HG03025 (cell line): ENCODE data around the gene PAXX.

ENCODE experiments used
- ATAC-seq: cut with Tn5 transposase; IDR thresholded peaks from one replicate; pipeline ENCODE4 v1.9.1; 2021; ENCODE audit warnings: mild to moderate bottlenecking, moderate library complexity; ENCODE audit not compliant: unreplicated experiment, low FRiP score

PAXX gene

DNA sequence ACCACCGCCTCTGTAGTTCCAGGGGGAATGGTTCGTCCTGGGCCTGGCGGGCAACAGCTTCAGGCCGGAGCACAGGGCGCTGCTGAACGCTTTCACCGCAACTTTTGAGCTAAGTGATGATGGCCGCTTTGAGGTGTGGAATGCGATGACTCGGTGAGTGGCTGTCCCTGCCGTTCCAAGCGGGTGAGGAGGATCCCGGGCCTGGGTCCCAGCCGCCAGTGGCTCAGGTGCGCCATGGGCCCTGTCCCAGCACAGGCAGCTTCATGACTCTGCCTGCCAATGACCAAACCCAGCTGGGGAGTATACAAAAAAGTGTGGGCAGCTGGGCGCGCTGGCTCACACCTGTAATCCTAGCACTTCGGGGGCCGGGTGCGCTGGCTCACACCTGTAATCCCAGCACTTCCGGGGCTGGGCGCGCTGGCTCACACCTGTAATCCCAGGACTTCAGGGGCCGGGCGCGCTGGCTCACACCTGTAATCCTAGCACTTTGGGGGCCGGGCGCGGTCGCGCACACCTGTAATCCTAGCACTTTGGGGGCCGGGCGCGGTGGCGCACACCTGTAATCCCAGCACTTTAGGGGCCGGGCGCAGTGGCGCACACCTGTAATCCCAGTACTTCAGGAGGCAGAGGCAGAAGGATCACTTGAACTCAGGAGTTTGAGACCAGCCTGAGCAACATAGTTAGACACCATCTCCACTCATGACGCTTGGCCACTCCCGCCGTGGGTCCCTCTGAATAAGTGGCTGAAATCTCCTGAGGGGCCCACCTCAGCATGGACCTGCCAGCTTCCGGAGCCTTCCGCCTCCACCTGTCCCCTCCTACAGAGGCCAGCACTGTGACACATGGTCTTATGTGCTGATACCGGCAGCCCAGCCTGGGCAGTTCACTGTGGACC lies 39.1 kb upstream of the PAXX start:
- ATAC-seq: no peak

DNA sequence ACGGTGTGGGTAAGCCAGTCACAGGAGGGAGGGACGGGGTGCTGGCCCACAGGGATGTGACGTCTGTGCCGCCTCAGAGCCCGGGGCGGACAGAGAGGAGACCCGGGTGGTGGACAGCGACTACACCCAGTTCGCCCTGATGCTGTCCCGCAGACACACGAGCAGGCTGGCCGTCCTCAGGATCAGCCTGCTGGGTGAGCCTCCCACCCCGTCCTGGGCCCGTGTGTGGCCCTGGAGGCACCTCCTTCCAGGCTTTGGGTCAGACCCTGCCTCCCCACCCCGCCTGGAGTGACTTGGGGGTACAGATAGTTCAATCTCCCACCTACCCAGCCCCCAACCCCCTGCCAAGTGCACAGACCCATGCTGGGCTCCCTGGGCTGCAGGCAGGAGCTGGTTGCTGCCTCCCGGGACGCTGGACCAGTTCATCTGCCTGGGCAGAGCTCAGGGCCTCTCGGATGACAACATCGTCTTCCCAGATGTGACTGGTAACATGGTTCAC lies 38.4 kb upstream of the PAXX start:
- no peak for ATAC-seq

DNA sequence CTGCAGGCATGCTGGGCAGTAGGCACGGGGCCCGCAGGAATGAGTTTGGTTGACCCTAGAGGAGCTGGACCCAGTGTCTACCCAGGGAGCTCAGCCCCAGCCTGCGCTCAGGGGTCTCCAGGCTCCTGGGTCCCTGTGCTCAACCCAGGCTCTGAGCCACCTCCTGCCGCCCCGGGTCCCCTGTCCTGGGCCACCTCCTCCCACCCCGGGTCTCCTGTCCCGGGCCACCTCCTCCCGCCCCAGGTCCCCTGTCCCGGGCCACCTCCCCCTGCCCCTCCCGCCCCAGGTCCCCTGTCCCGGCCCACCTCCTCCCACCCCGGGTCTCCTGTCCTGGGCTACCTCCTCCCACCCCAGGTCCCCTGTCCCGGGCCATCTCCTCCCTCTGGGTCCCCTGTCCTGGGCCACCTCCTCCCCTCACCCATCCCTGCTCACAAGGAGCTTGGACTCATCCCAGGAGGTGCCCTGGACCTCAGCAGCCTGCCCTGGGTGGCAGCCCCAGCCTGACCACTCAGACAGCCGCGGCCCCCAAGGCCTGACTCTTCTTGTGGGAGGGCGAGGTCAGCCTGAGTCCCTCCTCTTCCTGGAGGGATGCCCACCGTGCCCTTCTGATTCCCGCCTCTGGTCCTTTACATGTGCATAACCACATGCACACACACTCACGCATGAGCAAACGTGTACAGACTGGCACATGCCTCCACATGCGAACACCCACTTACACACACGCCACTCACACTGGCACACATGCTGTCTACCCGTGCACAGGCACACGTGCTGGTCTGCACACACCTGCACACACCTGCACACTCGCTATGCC lies 37.7 kb upstream of the PAXX start:
- no peak for ATAC-seq

DNA sequence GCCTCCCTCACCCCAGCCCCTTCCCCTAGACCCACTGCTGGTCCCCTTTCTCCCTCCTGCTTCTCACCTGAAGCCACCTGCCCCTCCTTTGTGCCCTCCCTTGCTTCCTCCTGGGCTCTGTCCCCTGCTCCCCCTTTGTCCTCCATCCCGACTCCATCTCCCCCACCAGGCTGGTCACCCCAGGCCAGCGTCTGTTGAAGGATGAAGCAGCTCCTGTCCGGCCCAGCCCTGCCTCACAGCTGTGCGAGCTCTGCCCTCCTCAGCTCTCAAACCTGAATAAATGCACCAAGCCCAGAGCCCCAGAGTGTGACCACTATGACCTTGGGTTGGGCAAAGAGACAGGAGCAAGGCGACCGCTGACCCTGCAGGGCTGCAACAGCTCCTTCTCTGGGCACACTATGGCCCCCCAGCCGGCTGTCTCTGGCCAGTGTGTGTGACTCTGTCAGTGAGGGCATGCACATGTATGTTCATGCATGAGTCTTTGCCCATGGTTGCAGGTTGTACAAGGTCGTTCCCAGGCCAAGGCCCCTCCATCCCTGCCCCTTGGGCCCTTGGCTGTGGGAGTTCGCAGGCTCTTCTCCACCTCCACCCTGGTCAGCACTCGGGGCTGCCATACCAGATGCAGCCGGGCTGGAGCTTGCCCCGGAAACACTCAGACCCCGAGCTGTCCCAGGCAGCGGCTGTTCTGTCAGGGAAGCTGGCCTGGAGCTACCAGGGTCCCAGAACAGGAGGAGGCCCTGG lies 36.9 kb upstream of the PAXX start:
- ATAC-seq: no peak

DNA sequence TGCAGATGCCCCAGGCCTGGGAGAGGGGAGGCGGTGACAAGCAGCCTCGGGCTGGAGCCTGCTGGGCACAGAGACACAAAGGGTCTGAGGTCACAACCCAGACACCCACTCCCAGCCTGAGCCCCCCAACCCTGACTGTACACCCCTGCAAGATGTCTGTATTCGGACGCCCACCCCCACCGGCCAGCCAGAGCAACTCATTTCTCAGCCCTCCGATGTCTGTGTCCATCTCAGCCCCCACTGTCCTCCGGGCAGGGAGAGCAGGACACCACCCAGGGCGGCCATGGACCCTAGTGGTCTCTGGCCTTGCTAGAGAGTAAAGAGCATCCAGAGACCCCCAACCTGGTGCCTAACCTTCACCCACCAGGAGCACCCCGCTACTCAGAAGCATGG lies 36.3 kb upstream of the PAXX start:
- no peak for ATAC-seq

DNA sequence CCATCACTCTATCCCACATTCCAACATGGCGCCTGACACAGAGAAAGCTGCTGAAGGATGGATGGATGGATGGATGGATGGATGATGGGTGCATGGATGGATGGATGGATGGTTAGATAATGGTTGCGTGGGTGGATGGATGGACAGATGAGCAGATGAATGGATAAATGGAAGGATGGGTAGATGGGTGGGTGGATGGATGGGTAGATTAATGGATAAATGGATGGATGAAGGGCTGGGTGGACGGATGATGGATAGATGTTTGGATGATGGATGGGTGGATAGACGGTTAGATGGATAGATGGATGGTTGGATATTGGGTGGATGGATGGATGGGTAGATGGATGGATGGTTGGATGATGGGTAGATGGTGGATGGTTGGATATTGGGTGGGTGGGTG lies 35.6 kb upstream of the PAXX start:
- ATAC-seq: no peak

DNA sequence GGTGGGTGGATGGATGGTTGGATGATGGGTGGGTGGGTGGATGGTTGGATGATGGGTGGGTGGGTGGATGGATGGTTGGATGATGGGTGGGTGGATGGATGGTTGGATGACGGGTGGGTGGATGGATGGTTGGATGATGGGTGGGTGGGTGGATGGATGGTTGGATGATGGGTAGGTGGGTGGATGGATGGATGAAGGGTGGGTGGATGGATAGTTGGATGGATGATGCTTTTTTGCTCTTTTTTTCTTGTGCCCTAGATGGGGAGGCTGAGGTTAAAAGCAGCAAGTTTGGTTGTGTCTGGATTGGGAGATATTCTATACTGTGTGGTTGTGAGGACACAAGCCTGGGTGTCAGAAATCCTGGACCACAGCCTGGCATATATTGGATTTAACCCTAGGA lies 34.8 kb upstream of the PAXX start:
- no peak for ATAC-seq

DNA sequence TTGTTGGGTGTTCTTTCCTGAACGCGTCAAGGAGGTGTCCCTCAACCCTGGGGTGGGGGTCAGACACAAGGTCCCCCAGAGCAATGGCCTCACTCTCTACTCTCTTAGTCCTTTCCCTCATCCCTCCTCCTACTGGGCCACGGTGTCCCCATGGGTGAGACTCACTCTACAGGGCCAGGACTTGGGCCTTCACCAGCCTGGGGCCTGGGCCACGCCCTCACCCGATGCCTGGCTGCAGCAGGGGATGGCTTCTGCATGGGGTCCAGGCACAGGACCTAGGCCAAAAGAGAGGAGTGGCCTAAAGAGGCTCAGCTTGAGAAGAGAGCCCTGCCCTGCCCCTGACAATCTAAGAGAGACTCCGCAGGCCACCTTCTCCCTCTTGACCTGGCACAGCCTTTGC lies 34.3 kb upstream of the PAXX start:
- ATAC-seq: no peak

DNA sequence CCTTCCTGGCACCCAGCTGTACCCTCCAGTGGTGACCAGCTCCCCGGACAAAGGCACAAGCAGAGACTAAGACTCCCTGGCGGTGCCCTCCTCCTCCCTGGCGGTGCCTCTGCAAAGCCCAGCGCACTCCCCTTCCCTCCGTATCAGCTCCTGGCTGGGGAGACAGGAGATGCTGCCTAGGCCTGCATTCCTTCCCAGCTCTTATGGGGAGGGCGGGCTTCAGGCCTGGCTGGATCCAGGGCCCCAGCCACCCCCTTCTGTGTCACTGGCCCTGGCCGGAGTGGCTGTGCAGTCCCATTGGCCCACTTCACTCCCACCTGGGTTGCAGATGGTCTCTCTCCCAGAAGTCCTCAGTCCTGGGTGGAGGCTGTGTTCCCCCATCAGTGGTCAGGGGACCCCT lies 33.7 kb upstream of the PAXX start:
- ATAC-seq: no peak

DNA sequence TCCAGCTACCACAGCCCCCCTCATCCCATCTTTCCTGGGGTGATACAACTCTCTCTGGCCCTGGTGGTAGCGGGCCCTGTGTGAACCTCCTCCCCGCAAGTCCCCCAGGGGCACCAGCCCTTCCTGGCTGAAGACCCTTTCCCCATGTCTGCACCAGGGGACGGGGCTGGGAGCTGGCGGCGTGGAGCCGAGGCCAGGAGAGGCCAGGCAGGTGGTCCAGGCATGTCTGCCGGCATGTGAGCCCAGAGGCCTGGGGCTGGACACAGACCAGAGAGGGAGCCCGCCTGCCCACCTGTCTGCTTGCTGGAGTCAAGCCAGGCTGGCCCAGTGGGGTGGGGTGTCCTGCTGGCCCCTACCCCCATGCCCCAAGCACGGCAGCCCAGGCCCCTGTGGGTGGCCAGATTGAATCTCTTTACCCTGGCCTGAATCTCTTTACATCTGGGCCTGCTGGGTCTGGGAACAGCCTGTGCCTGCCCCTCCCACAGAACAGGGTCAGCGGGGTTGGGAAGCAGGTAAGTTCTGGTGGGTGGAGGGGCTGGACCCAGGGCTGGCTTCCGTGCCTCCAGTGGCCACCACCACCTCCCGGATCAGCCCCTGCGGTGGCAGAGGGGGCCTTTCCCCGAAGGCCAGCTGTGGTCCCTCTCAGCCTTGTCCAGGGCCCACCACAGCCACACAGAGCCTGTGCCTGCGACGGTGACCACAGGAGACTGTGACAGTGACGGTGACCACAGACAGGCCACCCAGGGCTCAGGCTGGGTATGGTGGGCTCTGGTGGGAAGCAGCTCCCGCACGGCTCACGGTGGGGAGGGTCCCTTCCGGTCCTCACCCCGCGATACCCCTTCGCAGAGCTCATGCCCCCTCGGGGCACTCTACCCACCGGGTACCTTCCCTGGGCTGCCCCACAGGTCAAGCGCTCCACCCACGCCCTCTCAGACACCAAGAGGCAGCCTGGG lies 33.0 kb upstream of the PAXX start:
- no peak for ATAC-seq

DNA sequence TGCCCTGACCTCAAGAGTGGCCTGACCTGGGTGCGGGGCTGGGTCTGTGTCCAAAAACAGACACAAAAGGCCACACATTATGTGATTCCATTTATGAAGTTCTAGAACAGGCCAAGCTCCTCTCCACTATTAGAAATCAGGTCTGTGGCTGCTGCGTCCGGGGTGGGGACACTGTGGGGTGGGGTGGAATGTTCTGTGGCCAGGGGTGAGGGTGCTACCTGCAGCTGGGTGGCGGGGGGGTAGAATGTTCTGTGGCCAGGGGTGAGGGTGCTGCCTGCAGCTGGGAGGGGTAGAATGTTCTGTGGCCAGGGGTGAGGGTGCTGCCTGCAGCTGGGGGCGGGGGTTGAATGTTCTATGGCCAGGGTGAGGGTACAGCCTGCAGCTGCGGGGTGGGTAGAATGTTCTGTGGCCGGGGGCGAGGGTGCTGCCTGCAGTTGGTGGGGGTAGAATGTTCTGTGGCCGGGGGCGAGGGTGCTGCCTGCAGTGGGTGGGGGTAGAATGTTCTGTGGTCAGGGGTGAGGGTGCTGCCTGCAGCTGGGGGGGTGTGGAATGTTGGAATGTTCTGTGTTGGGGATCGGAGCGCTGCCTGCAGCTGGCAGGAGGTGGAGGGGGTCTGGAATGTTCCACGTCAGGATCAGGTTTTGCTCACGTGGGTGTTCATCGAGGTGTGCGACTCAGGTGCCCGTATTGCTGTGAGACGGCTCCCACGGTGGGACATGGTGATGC lies 31.8 kb upstream of the PAXX start:
- ATAC-seq: no peak

DNA sequence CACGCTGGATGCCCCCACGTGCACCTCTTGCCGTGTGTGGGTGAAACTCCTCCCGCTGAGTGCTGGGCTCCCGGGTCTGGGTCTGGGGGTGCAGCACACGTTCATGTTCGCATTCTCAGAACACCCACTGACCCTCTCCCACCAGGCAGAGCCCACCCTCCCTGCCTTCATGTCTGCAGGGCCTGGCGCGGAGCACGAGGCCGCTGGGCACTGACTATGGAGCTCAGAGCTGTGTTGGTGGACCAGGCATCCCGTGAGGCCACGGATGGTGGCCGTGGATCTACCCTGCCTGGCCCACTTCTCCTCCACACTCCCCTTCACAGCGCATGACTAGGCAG lies 31.3 kb upstream of the PAXX start:
- no peak for ATAC-seq

DNA sequence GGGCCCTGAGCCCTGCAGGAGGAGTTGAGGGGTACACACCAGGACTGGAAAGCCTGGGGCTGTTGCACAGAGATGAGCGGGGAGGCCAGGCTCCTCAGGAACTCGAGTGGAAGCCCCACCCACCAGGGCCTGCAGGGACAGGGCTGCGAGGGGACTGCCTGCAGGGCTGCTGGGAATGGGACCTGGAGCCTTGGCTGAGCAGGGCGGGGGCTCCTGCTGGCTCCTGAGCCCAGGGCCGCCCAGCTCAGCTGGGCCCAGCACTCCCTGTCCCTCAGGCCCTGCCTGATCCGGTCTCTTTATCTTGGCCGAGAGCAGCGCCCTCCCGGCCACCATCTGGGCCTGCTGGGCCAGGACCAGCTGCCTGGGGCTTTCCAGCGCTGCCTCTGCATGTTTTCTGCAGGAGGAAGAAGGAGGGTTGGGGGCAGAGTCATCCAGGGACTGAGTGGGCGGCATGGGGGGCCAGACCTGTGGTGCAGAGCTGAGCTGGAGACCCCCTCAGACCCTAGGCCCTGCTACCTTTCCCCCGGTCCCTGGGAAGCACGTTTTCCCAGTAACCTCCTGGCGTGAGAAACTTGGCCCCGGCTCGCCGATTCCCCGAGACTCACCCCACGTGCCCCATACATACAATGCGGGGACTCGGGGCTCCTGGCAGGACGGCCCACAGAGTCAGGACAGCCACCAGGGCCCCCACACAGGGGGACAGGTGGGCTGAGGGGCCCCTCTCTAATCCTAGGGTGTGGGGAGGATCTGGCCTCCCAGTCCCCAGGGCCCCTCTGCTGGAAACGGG lies 30.8 kb upstream of the PAXX start:
- ATAC-seq: no peak

DNA sequence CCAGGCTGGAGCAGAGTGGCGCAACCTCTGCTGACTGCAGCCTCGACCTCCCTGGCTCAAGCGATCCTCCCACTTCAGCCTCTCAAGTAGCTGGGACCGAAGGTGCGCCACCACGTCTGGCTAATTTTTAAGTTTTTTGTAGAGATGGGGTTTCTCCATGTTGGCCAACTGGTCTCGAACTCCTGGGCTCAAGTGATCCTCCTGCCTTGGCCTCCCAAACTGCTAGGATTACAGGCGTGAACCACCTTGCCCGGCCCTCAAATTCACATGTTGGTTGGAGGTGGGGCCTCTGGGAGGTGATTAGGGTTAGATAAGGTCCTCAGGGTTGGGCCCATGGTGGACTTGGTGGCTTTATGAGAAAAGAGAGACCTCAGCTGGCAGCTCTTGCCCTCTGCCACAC lies 30.1 kb upstream of the PAXX start:
- ATAC-seq: no peak

DNA sequence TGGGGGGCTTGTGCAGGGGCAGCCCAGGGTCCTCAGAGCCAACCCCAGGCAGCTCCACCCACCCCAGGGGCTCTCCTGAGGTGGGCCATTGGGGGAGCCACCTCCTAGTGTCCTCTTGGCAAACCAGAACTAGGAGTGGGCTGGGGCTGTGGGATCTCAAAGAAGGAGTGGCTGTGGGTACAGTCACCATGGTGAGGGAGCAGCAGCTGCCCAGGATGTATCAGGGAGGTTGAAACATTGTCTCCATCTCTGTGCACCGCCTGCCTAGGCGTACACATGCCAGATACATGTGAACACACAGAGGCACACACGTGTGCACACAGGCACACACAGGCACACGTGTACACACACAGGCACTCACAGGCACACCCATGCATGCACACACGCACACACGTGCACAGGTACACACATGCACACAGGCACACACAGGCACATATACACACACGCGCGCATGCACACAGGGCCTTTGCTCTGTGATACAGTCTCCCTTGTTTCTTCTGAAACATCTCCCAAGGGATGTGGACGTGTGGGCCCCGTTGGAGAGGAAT lies 29.4 kb upstream of the PAXX start:
- ATAC-seq: no peak

DNA sequence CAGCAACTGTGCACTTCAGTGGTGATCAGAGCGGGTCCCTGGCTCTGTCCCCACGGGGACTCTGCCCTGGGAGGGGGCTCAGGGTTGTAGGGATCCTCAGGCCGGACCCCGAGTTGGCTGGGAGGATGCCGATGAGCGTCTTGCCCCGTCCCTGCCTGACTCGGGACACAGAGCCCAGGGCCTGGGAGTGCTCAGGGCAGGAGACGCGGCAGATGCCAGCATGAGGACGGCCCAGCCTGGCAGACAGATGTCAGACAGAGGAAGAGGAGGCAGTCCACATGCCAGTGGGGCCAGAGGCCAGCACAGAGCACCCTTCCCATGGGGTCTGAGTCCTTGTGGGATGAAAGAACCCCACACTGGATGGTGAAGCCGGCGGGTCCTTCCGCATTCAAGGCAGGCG lies 28.9 kb upstream of the PAXX start:
- ATAC-seq: no peak

DNA sequence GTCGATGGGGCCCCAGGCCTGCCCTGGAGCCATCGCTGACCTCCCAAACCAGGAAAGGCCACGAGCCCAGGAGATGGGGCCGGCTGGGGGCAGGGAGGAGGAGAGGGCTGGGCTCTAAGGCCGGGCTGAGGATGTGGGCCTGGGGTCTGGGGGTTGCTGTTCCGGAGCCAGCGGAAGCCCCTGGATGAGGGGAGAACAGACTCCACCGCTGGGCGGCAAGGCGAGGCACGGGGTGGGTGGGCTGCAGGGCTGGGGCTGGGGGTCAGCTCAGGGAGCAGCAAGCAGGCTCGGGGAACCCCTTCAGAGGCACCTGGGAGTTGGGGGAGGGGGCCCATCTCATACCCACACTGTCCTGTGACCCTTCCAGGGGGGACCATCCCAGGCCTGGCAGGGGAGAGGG lies 28.5 kb upstream of the PAXX start:
- ATAC-seq: no peak

DNA sequence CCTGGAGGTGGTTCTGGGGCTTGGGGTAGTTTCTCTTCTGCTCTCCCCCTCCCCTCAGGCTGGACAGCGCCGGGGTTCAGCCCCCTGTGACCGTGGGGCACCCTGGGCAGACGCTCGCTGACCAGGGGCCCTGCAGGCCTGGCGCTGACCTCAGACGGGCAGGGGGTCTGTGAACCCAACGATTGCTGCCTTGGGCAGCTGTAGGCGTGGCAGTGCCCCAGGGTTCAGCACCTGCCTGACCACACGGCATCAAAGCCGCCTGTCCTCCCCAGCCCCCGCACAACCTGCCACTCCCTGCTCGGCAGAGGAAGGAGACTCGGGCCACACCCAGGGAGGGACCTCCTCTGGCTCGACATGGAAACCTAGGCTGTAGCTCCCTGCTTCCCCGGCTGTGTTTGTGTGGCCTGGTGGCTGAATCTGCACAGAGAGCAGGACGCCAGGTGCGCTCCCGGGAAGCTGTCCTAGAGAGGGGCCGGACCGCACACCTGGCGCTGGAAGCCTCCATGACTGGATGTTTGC lies 28.0 kb upstream of the PAXX start:
- ATAC-seq: no peak
